Stomach (tissue), 9 donors: ENCODE results near the gene FAM9A. TPM values are rescaled to one million over a fixed set of nuclear protein-coding genes. Genes with fewer than 3 reads are reported as not detected.
"Not testable (repeated sequence)": the region's sequence is repeated elsewhere in the genome, so short reads cannot be mapped to it uniquely, and the experiment has no call there.

ENCODE experiments used
- DNase-seq, 2 donors: peaks; one replicate each; pipeline versions ENCODE4 v3.0.0 to v3.0.0-alpha.2; 2013 to 2019
- H3K27ac ChIP-seq, 5 donors: fragments of 200-600 bp in 4 of 5; sonication (generic) in 4 of 5; one replicate each; pipeline ENCODE4 v1.5.1; 2013 to 2019; ENCODE audit warnings: mild to moderate bottlenecking in 1 of 5, moderate library complexity in 1 of 5
- H3K27me3 ChIP-seq, 3 donors: fragments of 200-600 bp; sonication (generic); one replicate each; pipeline ENCODE4 v1.5.1; 2017 to 2019; ENCODE audit warnings: mixed run types in 1 of 3
- H3K36me3 ChIP-seq, 4 donors: fragments of 200-600 bp; sonication (generic); 1 replicate in 3 of 4; 2 replicates in 1 of 4; pipeline ENCODE4 v1.5.1; 2016 to 2019
- H3K4me1 ChIP-seq, 4 donors: fragments of 200-600 bp; sonication (generic); one replicate each; pipeline ENCODE4 v1.5.1; 2016 to 2019
- H3K4me3 ChIP-seq, 4 donors: fragments of 200-600 bp; sonication (generic) in 3 of 4; one replicate each; pipeline ENCODE4 v1.5.1; 2016 to 2019; ENCODE audit warnings: mild to moderate bottlenecking in 1 of 4
- H3K9me3 ChIP-seq, 4 donors: fragments of 200-600 bp; sonication (generic); one replicate each; pipeline ENCODE4 v1.5.1; 2016 to 2019
- CTCF ChIP-seq, 7 experiments: fragments of 450-650 bp in 4 of 7; fragments of 200-600 bp in 3 of 7; sonication (generic) in 3 of 7; IDR thresholded peaks; one replicate each; pipeline ENCODE4 v1.5.1; 2016 to 2019; ENCODE audit warnings: antibody characterized with exemption in 7 of 7, control low read depth in 2 of 7, mild to moderate bottlenecking in 1 of 7
- EP300 ChIP-seq: sonication (generic); formaldehyde crosslinking; IDR thresholded peaks from one replicate; pipeline ENCODE4 v1.6.1; 2017; ENCODE audit warnings: antibody characterized with exemption
- POLR2A ChIP-seq, 4 donors: fragments of 450-650 bp; IDR thresholded peaks; one replicate each; pipeline ENCODE4 v1.6.1; 2016; ENCODE audit warnings: antibody characterized with exemption in 4 of 4, control low read depth in 2 of 4, mild to moderate bottlenecking in 1 of 4, moderate library complexity in 1 of 4
- POLR2AphosphoS5 ChIP-seq, 3 donors: sonication (generic); formaldehyde crosslinking; IDR thresholded peaks; one replicate each; pipeline ENCODE4 v1.6.1; 2016; ENCODE audit warnings: antibody characterized with exemption in 3 of 3
- WGBS, 5 donors: extraction: QIAGEN DNeasy Blood & Tissue Kit in 3 of 5; methylation state at CpG; one replicate each; pipeline versions ENCODE4 v1.1.5 to v1.1.7; 2013 to 2018; 5-methylcytosine and 5-hydroxymethylcytosine counted together
- intact Hi-C: fragments of 100-400 bp; cut with DNase I; formaldehyde crosslinking; loops from one replicate; pipeline ENCODE4 v1.15.1; 2023; ENCODE audit warnings: low total_unique reads
- polyA plus RNA-seq, 3 donors: library from polyadenylated mRNA; stranded (reverse); fragments of 200-250 nt; gene quantifications; one replicate each; pipeline ENCODE4 v1.2.3, GENCODE V29; 2013
- total RNA-seq, 5 donors: library from RNA; depleted of rRNA; stranded (reverse); fragments of >200 nt; gene quantifications; one replicate each; pipeline versions ENCODE4 v1.1.0 to v1.2.3, GENCODE V29; 2014 to 2016
- donor health status: healthy with polysubstance abuse.
- donor health status: Bipolar disorder and iron deficiency.
- donor health status: healthy.

FAM9A gene
- total and polyA plus RNA-seq, 8 donors: not detected

GRCh38 chrX:8784162-8784561, 17.0 kb downstream of the FAM9A start:
- no peak for DNase-seq
- Histone ChIP-seq H3K36me3 (no peaks in the 10 kb centered on the region), H3K4me1 (no peaks in the 10 kb centered on the region), H3K27me3 (no peaks in the 10 kb centered on the region), H3K9me3 (peaks cover 0 to 5% (median 0%) of the 10 kb centered on the region in 4 donors), H3K4me3 (no peak overlapping the region), H3K27ac (no peak overlapping the region)
- TF ChIP-seq POLR2AphosphoS5 (IDR thresholded peaks at IDR 0.05) (no peak), POLR2A (IDR thresholded peaks at IDR 0.05) (no peak), CTCF (IDR thresholded peaks at IDR 0.05) (no peak), EP300 (no peak)
- intact Hi-C loops: no loop called here
- 76 to 96% (median 90%) methylated on average over 10 to 25 of the region's 25 CpGs for WGBS, 5 donors

- no peaks in the 10 kb centered on the region for H3K27me3 ChIP-seq
- intact Hi-C loops: no loop called here
These were observed 17.5 kb downstream of the FAM9A start for GRCh38 chrX:8783714-8784098.

GRCh38 chrX:8783097-8783713, 18.0 kb downstream of the FAM9A start:
- Histone ChIP-seq H3K4me1 (no peaks in the 10 kb centered on the region), H3K36me3 (no peaks in the 10 kb centered on the region), H3K27me3 (no peaks in the 10 kb centered on the region), H3K27ac (no peak overlapping the region), H3K4me3 (no peak overlapping the region), H3K9me3 (peaks cover 0 to 5% (median 0%) of the 10 kb centered on the region in 4 donors)
- no peak for TF ChIP-seq POLR2A (IDR thresholded peaks at IDR 0.05)
- TF ChIP-seq POLR2AphosphoS5 (IDR thresholded peaks at IDR 0.05): no peak
- TF ChIP-seq EP300: no peak
- peak in 4 of 7 experiments; percentile 15 to 32 (median 28) for TF ChIP-seq CTCF (IDR thresholded peaks at IDR 0.05)
- intact Hi-C loops: no loop called here
- peak in 1 of 2 donors; percentile 58 for DNase-seq
- WGBS, 5 donors: 35 to 52% (median 38%) methylated on average over 13 to 32 of the region's 32 CpGs

More at GRCh38 chrX:8783714-8784098, 17.5 kb downstream of the FAM9A start:
- Histone ChIP-seq H3K27ac (no peak overlapping the region), H3K4me3 (no peak overlapping the region), H3K36me3 (no peaks in the 10 kb centered on the region), H3K4me1 (no peaks in the 10 kb centered on the region), H3K9me3 (peaks cover 0 to 5% (median 0%) of the 10 kb centered on the region in 4 donors)
- 72 to 87% (median 75%) methylated on average over 9 to 19 of the region's 19 CpGs for WGBS, 5 donors
- TF ChIP-seq CTCF (IDR thresholded peaks at IDR 0.05) (no peak), POLR2A (IDR thresholded peaks at IDR 0.05) (no peak), EP300 (no peak), POLR2AphosphoS5 (IDR thresholded peaks at IDR 0.05) (no peak)
- DNase-seq: no peak

- H3K4me3 ChIP-seq: no peak overlapping the region
- TF ChIP-seq POLR2A (IDR thresholded peaks at IDR 0.05): no peak
- no peak for TF ChIP-seq EP300
- no peak for TF ChIP-seq POLR2AphosphoS5 (IDR thresholded peaks at IDR 0.05)
- TF ChIP-seq CTCF (IDR thresholded peaks at IDR 0.05): no peak
- H3K36me3 ChIP-seq: no peaks in the 10 kb centered on the region
- peaks cover 0 to 5% (median 0%) of the 10 kb centered on the region in 4 donors for H3K9me3 ChIP-seq
- 72 to 84% (median 82%) methylated on average over 7 to 9 of the region's 9 CpGs for WGBS, 5 donors
- DNase-seq: no peak
- intact Hi-C loops: no loop called here
- no peaks in the 10 kb centered on the region for H3K27me3 ChIP-seq
- H3K4me1 ChIP-seq: no peaks in the 10 kb centered on the region
- no peak overlapping the region for H3K27ac ChIP-seq
These were observed 18.6 kb downstream of the FAM9A start for GRCh38 chrX:8782595-8782994.

- H3K4me1 ChIP-seq, DNase-seq, H3K27me3 ChIP-seq, H3K9me3 ChIP-seq, H3K27ac ChIP-seq, H3K4me3 ChIP-seq, H3K36me3 ChIP-seq, intact Hi-C loops: not testable (repeated sequence)
- 66 to 86% (median 78%) methylated on average over 4 of the region's 4 CpGs for WGBS, 5 donors
These were observed 19.3 kb downstream of the FAM9A start for GRCh38 chrX:8781921-8782320.
